ENCODE data around the gene COL4A5.

DNA sequence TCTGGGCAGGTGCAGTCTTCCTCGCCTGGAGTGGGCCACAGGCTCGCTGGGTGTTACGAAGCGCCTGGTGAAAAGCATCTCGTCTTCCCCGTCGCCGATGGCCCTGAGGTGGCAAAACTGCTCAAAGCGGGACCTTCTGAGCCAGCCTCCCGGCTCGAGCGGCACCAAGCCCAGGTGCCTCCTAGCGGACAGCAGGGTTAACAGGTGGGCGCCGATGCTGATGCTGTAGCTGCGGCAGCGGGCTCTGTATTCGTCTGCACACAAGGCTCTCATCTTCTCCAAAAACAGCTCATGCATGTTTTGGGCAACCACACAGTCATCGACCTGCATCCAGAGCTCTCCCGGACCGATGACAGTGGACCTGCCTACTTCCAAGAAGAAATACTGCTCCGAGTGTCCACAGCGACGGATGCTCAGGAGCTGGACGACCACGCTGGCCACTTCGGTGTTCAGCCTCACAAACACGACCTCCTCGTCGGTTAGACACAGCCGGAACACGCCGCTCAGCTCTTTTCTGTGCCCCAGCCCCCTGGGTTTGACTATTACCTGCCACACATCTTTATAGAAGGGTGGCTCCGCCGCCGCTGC is 295.5 kb downstream of the COL4A5 start:
- no peak for TF ChIP-seq POLR2A (IDR thresholded peaks at IDR 0.05; ENCODE audit: control extremely low read depth in 1 of 2, low read depth in 2 of 2, low read length in 2 of 2)
- no peak for TF ChIP-seq TAF1 (IDR thresholded peaks at IDR 0.05; ENCODE audit: low read depth, low read length)
- TF ChIP-seq CTCF (IDR thresholded peaks at IDR 0.05; ENCODE audit: control extremely low read depth in 1 of 3, insufficient read depth in 1 of 3, low read depth in 1 of 3, low read length in 3 of 3): peak; percentile 45 to 63 (median 56)
- no peak for TF ChIP-seq TAF7 (optimal IDR thresholded peaks at IDR 0.05; ENCODE audit: borderline replicate concordance, low read depth, low read length)
- TF ChIP-seq EZH2 (IDR thresholded peaks at IDR 0.05; ENCODE audit: low read depth, low read length, severe bottlenecking): no peak
- TF ChIP-seq ATF3 (IDR thresholded peaks at IDR 0.05; ENCODE audit: insufficient read depth, low read depth, low read length): no peak
- TF ChIP-seq CHD2 (IDR thresholded peaks at IDR 0.05; ENCODE audit: low read length): no peak
- TF ChIP-seq BRCA1 (IDR thresholded peaks at IDR 0.05; ENCODE audit: low read depth, low read length): no peak
- TF ChIP-seq TEAD4 (IDR thresholded peaks at IDR 0.05; ENCODE audit: low read depth, low read length): no peak
- TF ChIP-seq RFX5 (IDR thresholded peaks at IDR 0.05; ENCODE audit: borderline replicate concordance, low read depth, low read length): no peak
- no peak for TF ChIP-seq TBP (IDR thresholded peaks at IDR 0.05; ENCODE audit: low read depth, low read length)
- no peak for TF ChIP-seq KDM1A (IDR thresholded peaks at IDR 0.05; ENCODE audit: borderline replicate concordance, low read length)
- TF ChIP-seq POLR2AphosphoS5 (IDR thresholded peaks at IDR 0.05; ENCODE audit: low read depth, low read length): no peak

All from H1 (cell line).